Skeletal muscle tissue (tissue), 4 donors: ENCODE measurements around the gene ZKSCAN8. TPM values are rescaled to one million over a fixed set of nuclear protein-coding genes. Genes with fewer than 3 reads are reported as not detected.
"Not testable (repeated sequence)": the region's sequence is repeated elsewhere in the genome, so short reads cannot be mapped to it uniquely, and the experiment has no call there.

Experiments
- H3K27ac ChIP-seq: one replicate; pipeline ENCODE4 v1.7.0; 2013; ENCODE audit warnings: mild to moderate bottlenecking, low read depth, low read length, inconsistent platforms
- H3K27me3 ChIP-seq, 3 donors: one replicate each; pipeline ENCODE4 v1.7.0; 2013; ENCODE audit warnings: low read length in 3 of 3; ENCODE audit not compliant: control insufficient read depth in 3 of 3, insufficient read depth in 3 of 3
- H3K36me3 ChIP-seq, 3 donors: one replicate each; pipeline ENCODE4 v1.7.0; 2013; ENCODE audit warnings: low read length in 3 of 3; ENCODE audit not compliant: control insufficient read depth in 3 of 3, insufficient read depth in 3 of 3
- H3K4me1 ChIP-seq, 3 donors: one replicate each; pipeline ENCODE4 v1.7.0; 2013; ENCODE audit warnings: low read length in 3 of 3, mild to moderate bottlenecking in 3 of 3; ENCODE audit not compliant: control insufficient read depth in 3 of 3, insufficient read depth in 3 of 3
- H3K4me3 ChIP-seq, 3 donors: one replicate each; pipeline ENCODE4 v1.7.0; 2013; ENCODE audit warnings: low read length in 3 of 3
- H3K9ac ChIP-seq, 3 donors: one replicate each; pipeline ENCODE4 v1.7.0; 2013; ENCODE audit warnings: low read length in 3 of 3, mild to moderate bottlenecking in 3 of 3, moderate library complexity in 2 of 3, low read depth in 1 of 3
- H3K9me3 ChIP-seq, 3 donors: one replicate each; pipeline ENCODE4 v1.7.0; 2013; ENCODE audit warnings: low read length in 3 of 3; ENCODE audit not compliant: control insufficient read depth in 3 of 3
- total RNA-seq: library from RNA; depleted of rRNA; stranded (reverse); fragments of >200 nt; gene quantifications from one replicate; pipeline ENCODE4 v1.2.3, GENCODE V29; 2014
- donor health status: Osteomylitis.

Gene ZKSCAN8
- total RNA-seq, 1 donor from 2014 or later: 16.2 TPM

GRCh38 chr6:28118217-28118616 is 23.5 kb upstream of the ZKSCAN8 start:
- H3K27me3 ChIP-seq: no peaks in the 10 kb centered on the region
- no peak overlapping the region for H3K27ac ChIP-seq
- H3K4me1 ChIP-seq: no peaks in the 10 kb centered on the region
- no peaks in the 10 kb centered on the region for H3K9me3 ChIP-seq
- no peak overlapping the region for H3K9ac ChIP-seq
- H3K36me3 ChIP-seq: peaks cover 19 to 41% (median 30%) of the 10 kb centered on the region in 3 donors
- no peak overlapping the region for H3K4me3 ChIP-seq

- Histone ChIP-seq H3K4me1 (peaks cover 8 to 16% (median 15%) of the 10 kb centered on the region in 3 donors), H3K27ac (no peak overlapping the region), H3K9me3 (no peaks in the 10 kb centered on the region), H3K36me3 (peaks cover 7 to 28% (median 21%) of the 10 kb centered on the region in 3 donors), H3K27me3 (no peaks in the 10 kb centered on the region), H3K9ac (no peak overlapping the region), H3K4me3 (no peak overlapping the region)
Measured at GRCh38 chr6:28121876-28122275, 19.8 kb upstream of the ZKSCAN8 start.

GRCh38 chr6:28122283-28122682 is 19.4 kb upstream of the ZKSCAN8 start:
- H3K27ac ChIP-seq, H3K4me3 ChIP-seq, H3K9ac ChIP-seq, H3K9me3 ChIP-seq, H3K27me3 ChIP-seq: not testable (repeated sequence)
- Histone ChIP-seq H3K36me3 (peaks cover 7 to 27% (median 22%) of the 10 kb centered on the region in 3 donors), H3K4me1 (peaks cover 8 to 16% (median 15%) of the 10 kb centered on the region in 3 donors)

- H3K27ac ChIP-seq: peak within 1 kb of the TSS; percentile 34
- H3K9me3 ChIP-seq: no peaks in the 10 kb centered on the region
- H3K36me3 ChIP-seq: peaks cover 4 to 20% (median 16%) of the 10 kb centered on the region in 3 donors
- H3K27me3 ChIP-seq: no peaks in the 10 kb centered on the region
- H3K4me1 ChIP-seq: peaks cover 8 to 16% (median 15%) of the 10 kb centered on the region in 3 donors
- peak within 1 kb of the TSS; percentile 84 to 93 (median 93) for H3K4me3 ChIP-seq
- H3K9ac ChIP-seq: peak within 1 kb of the TSS; percentile 77 to 82 (median 79)
Measured at GRCh38 chr6:28124350-28124970, 17.2 kb upstream of the ZKSCAN8 start, which contains the start of gene ZSCAN16. TSS of gene ZSCAN16 (plus strand) at chr6:28124609. CDS start at chr6:28125444, 835 bp downstream.

- peak overlapping the region; percentile 84 to 93 (median 93) for H3K4me3 ChIP-seq
- peaks cover 4 to 23% (median 17%) of the 10 kb centered on the region in 3 donors for H3K36me3 ChIP-seq
- peak overlapping the region; percentile 34 for H3K27ac ChIP-seq
- H3K27me3 ChIP-seq: no peaks in the 10 kb centered on the region
- peaks cover 8 to 16% (median 15%) of the 10 kb centered on the region in 3 donors for H3K4me1 ChIP-seq
- H3K9me3 ChIP-seq: no peaks in the 10 kb centered on the region
- peak overlapping the region; percentile 77 to 82 (median 79) for H3K9ac ChIP-seq
Measured at GRCh38 chr6:28124971-28125353, 16.7 kb upstream of the ZKSCAN8 start.

GRCh38 chr6:28125401-28125800 is 16.3 kb upstream of the ZKSCAN8 start:
- Histone ChIP-seq H3K4me3 (no peak overlapping the region), H3K36me3 (peaks cover under 1 to 19% (median 15%) of the 10 kb centered on the region in 3 donors), H3K4me1 (peaks cover 8 to 16% (median 15%) of the 10 kb centered on the region in 3 donors)

GRCh38 chr6:28134015-28134414 is 7.7 kb upstream of the ZKSCAN8 start:
- Histone ChIP-seq H3K27ac (no peak overlapping the region), H3K4me1 (peaks cover 7 to 26% (median 19%) of the 10 kb centered on the region in 3 donors), H3K27me3 (no peaks in the 10 kb centered on the region), H3K4me3 (no peak overlapping the region), H3K9ac (no peak overlapping the region), H3K9me3 (no peaks in the 10 kb centered on the region), H3K36me3 (peaks cover 0 to 14% (median 13%) of the 10 kb centered on the region in 3 donors)

More at GRCh38 chr6:28125401-28125800, 16.3 kb upstream of the ZKSCAN8 start:
- Histone ChIP-seq H3K27ac (no peak overlapping the region), H3K9me3 (no peaks in the 10 kb centered on the region), H3K9ac (no peak overlapping the region), H3K27me3 (no peaks in the 10 kb centered on the region)

GRCh38 chr6:28134716-28135115 is 7.0 kb upstream of the ZKSCAN8 start:
- no peak overlapping the region for H3K4me3 ChIP-seq
- no peak overlapping the region for H3K27ac ChIP-seq
- H3K4me1 ChIP-seq: peaks cover 7 to 26% (median 19%) of the 10 kb centered on the region in 3 donors
- no peaks in the 10 kb centered on the region for H3K9me3 ChIP-seq
- no peak overlapping the region for H3K9ac ChIP-seq
- peaks cover 0 to 9% (median 7%) of the 10 kb centered on the region in 3 donors for H3K36me3 ChIP-seq
- no peaks in the 10 kb centered on the region for H3K27me3 ChIP-seq

- Histone ChIP-seq H3K9ac (peak overlapping the region in 1 of 3 donors; percentile 94), H3K27ac (no peak overlapping the region), H3K27me3 (no peaks in the 10 kb centered on the region), H3K36me3 (peaks cover 0 to 9% (median 4%) of the 10 kb centered on the region in 3 donors), H3K4me3 (peak overlapping the region in 1 of 3 donors; percentile 97), H3K4me1 (peaks cover 7 to 26% (median 19%) of the 10 kb centered on the region in 3 donors), H3K9me3 (no peaks in the 10 kb centered on the region)
Measured at GRCh38 chr6:28135393-28135792, 6.3 kb upstream of the ZKSCAN8 start.
